GM12801 (cell line): ENCODE measurements around the gene VRK1.

Experiments used
- CTCF ChIP-seq: IDR thresholded peaks from one replicate; pipeline ENCODE4 v1.5.1; 2011; ENCODE audit warnings: control low read depth; ENCODE audit not compliant: insufficient read length; ENCODE audit errors: extremely low read depth

VRK1 gene

GRCh38 chr14:96902004-96902403, 104.8 kb downstream of the VRK1 start:
- TF ChIP-seq CTCF = no peak

GRCh38 chr14:96903444-96904023, 106.4 kb downstream of the VRK1 start:
- TF ChIP-seq CTCF = no peak

GRCh38 chr14:96904201-96904600, 107.0 kb downstream of the VRK1 start:
- TF ChIP-seq CTCF = no peak

- TF ChIP-seq CTCF = no peak
Measured at GRCh38 chr14:96905065-96905464, 107.9 kb downstream of the VRK1 start.

- TF ChIP-seq CTCF = no peak
Measured at GRCh38 chr14:96905825-96906224, 108.6 kb downstream of the VRK1 start.

- TF ChIP-seq CTCF = no peak
Measured at GRCh38 chr14:96906434-96906833, 109.3 kb downstream of the VRK1 start.

- TF ChIP-seq CTCF = no peak
Measured at GRCh38 chr14:96909841-96910364, 112.7 kb downstream of the VRK1 start.
